ENCODE data around the gene BCAP31.

GRCh38 chrX:153703036-153703370 lies 21.2 kb downstream of the BCAP31 start:
- no peak for TF ChIP-seq EZH2 (IDR thresholded peaks at IDR 0.05; ENCODE audit: borderline replicate concordance, insufficient read depth, low read depth, low read length, poor library complexity, severe bottlenecking)
- TF ChIP-seq, protein P1, sequence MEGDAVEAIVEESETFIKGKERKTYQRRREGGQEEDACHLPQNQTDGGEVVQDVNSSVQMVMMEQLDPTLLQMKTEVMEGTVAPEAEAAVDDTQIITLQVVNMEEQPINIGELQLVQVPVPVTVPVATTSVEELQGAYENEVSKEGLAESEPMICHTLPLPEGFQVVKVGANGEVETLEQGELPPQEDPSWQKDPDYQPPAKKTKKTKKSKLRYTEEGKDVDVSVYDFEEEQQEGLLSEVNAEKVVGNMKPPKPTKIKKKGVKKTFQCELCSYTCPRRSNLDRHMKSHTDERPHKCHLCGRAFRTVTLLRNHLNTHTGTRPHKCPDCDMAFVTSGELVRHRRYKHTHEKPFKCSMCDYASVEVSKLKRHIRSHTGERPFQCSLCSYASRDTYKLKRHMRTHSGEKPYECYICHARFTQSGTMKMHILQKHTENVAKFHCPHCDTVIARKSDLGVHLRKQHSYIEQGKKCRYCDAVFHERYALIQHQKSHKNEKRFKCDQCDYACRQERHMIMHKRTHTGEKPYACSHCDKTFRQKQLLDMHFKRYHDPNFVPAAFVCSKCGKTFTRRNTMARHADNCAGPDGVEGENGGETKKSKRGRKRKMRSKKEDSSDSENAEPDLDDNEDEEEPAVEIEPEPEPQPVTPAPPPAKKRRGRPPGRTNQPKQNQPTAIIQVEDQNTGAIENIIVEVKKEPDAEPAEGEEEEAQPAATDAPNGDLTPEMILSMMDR (IDR thresholded peaks at IDR 0.05), result no peak
